ENCODE results near the gene ITPRIP.

The ITPRIP gene

GRCh38 chr10:104332243-104333031, 5.8 kb downstream of the ITPRIP start:
- Histone ChIP-seq H3K27ac (ENCODE audit: low read length) (no peak overlapping the region), H3K9me3 (ENCODE audit: control insufficient read depth, insufficient read depth, low read length) (no peaks in the 10 kb centered on the region), H3K27me3 (ENCODE audit: control insufficient read depth, insufficient read depth, low read length) (no peaks in the 10 kb centered on the region), H3K36me3 (ENCODE audit: control insufficient read depth, insufficient read depth, low read length) (no peaks in the 10 kb centered on the region), H3K4me1 (ENCODE audit: control insufficient read depth, insufficient read depth, low read length) (peaks cover 31% of the 10 kb centered on the region), H3K4me3 (ENCODE audit: low read length) (no peak overlapping the region)
- DNase-seq (ENCODE audit: low read depth, low spot score): no peak
- WGBS (ENCODE audit: insufficient coverage, insufficient read length): no CpG with 5 or more reads among the region's 11 CpGs

GRCh38 chr10:104331208-104331838, 6.9 kb downstream of the ITPRIP start:
- Histone ChIP-seq H3K27ac (ENCODE audit: low read length) (no peak overlapping the region), H3K9me3 (ENCODE audit: control insufficient read depth, insufficient read depth, low read length) (no peaks in the 10 kb centered on the region), H3K27me3 (ENCODE audit: control insufficient read depth, insufficient read depth, low read length) (no peaks in the 10 kb centered on the region), H3K36me3 (ENCODE audit: control insufficient read depth, insufficient read depth, low read length) (no peaks in the 10 kb centered on the region), H3K4me1 (ENCODE audit: control insufficient read depth, insufficient read depth, low read length) (peaks cover 34% of the 10 kb centered on the region), H3K4me3 (ENCODE audit: low read length) (no peak overlapping the region)
- no CpG with 5 or more reads among the region's 9 CpGs for WGBS (ENCODE audit: insufficient coverage, insufficient read length)
- no peak for DNase-seq (ENCODE audit: low read depth, low spot score)

DNA sequence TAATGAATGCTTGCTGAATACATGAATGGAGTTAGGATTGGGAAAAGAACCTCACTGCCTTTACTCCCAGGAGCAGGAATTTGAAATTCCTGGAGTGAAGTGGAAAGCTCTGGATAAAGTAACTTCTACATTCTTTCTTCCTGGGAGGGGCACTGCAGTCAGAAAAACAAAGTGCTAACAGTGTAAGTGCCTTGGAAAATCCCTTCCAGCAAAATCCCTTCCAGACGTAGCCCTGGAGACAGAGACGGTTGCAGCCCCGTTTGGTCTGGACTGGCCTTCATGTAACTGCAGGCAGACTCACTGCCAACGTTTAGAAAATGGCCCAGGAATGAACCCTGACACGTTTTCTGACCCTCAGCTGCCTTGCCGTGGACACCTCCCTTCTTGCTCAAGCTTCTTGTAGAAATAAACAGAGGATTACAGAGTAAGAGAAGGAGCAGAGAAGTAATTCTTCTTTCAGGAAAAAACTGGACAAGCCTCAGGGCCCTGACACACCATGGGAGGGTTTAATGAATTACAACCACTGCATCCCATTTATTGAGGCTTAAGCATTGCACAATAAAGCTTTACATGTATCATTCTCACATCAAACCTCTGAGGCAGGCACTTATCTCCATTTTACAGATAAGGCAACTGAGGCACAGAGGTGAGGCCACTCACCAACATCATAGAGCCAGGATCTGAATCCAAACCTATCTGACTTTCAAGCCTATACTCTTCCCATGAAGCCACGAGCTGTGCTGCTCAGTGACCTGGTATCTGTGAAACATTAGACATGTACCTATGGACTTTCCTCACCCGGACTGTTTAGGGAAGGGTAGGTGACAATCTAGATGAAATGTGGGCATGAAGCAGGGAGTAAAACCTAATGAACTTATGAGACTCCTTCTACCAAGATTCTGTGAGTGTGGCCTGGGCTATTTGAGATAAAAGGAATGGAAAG, 7.8 kb downstream of the ITPRIP start:
- peaks cover 31% of the 10 kb centered on the region for H3K4me1 ChIP-seq (ENCODE audit: control insufficient read depth, insufficient read depth, low read length)
- no peaks in the 10 kb centered on the region for H3K27me3 ChIP-seq (ENCODE audit: control insufficient read depth, insufficient read depth, low read length)
- H3K4me3 ChIP-seq (ENCODE audit: low read length): no peak overlapping the region
- WGBS (ENCODE audit: insufficient coverage, insufficient read length): no CpG with 5 or more reads among the region's 8 CpGs
- no peak for DNase-seq (ENCODE audit: low read depth, low spot score)
- H3K36me3 ChIP-seq (ENCODE audit: control insufficient read depth, insufficient read depth, low read length): no peaks in the 10 kb centered on the region
- no peak overlapping the region for H3K27ac ChIP-seq (ENCODE audit: low read length)
- H3K9me3 ChIP-seq (ENCODE audit: control insufficient read depth, insufficient read depth, low read length): no peaks in the 10 kb centered on the region

- no peak overlapping the region for H3K27ac ChIP-seq (ENCODE audit: low read length)
- no peak for DNase-seq (ENCODE audit: low read depth, low spot score)
- H3K27me3 ChIP-seq (ENCODE audit: control insufficient read depth, insufficient read depth, low read length): no peaks in the 10 kb centered on the region
- no peaks in the 10 kb centered on the region for H3K36me3 ChIP-seq (ENCODE audit: control insufficient read depth, insufficient read depth, low read length)
- peaks cover 31% of the 10 kb centered on the region for H3K4me1 ChIP-seq (ENCODE audit: control insufficient read depth, insufficient read depth, low read length)
- no CpG with 5 or more reads among the region's 3 CpGs for WGBS (ENCODE audit: insufficient coverage, insufficient read length)
- no peaks in the 10 kb centered on the region for H3K9me3 ChIP-seq (ENCODE audit: control insufficient read depth, insufficient read depth, low read length)
- no peak overlapping the region for H3K4me3 ChIP-seq (ENCODE audit: low read length)
Observed at GRCh38 chr10:104329735-104330134, 8.5 kb downstream of the ITPRIP start.

- no peaks in the 10 kb centered on the region for H3K36me3 ChIP-seq (ENCODE audit: control insufficient read depth, insufficient read depth, low read length)
Observed at GRCh38 chr10:104328896-104329710, 9.2 kb downstream of the ITPRIP start.

DNA sequence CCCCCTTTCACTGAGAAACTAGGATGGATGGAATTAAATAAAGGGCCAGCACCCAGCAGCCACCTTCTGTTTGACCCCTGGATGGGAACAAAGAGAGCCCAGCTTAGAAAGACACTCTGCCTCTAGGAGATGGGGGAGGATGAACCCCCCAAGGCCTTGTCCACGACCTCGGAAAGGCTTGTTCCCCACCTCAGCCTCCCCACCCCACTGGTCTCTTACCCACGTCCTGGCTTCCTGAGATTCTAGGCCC, 9.7 kb downstream of the ITPRIP start:
- Histone ChIP-seq H3K36me3 (ENCODE audit: control insufficient read depth, insufficient read depth, low read length) (no peaks in the 10 kb centered on the region), H3K27ac (ENCODE audit: low read length) (no peak overlapping the region), H3K9me3 (ENCODE audit: control insufficient read depth, insufficient read depth, low read length) (no peaks in the 10 kb centered on the region), H3K4me1 (ENCODE audit: control insufficient read depth, insufficient read depth, low read length) (peaks cover 32% of the 10 kb centered on the region), H3K27me3 (ENCODE audit: control insufficient read depth, insufficient read depth, low read length) (no peaks in the 10 kb centered on the region), H3K4me3 (ENCODE audit: low read length) (no peak overlapping the region)
- DNase-seq (ENCODE audit: low read depth, low spot score): no peak
- no CpG with 5 or more reads among the region's 3 CpGs for WGBS (ENCODE audit: insufficient coverage, insufficient read length)

More at GRCh38 chr10:104328896-104329710, 9.2 kb downstream of the ITPRIP start:
- H3K9me3 ChIP-seq (ENCODE audit: control insufficient read depth, insufficient read depth, low read length): no peaks in the 10 kb centered on the region
- DNase-seq (ENCODE audit: low read depth, low spot score): no peak
- H3K4me1 ChIP-seq (ENCODE audit: control insufficient read depth, insufficient read depth, low read length): peaks cover 31% of the 10 kb centered on the region
- WGBS (ENCODE audit: insufficient coverage, insufficient read length): no CpG with 5 or more reads among the region's 15 CpGs
- no peaks in the 10 kb centered on the region for H3K27me3 ChIP-seq (ENCODE audit: control insufficient read depth, insufficient read depth, low read length)
- no peak overlapping the region for H3K4me3 ChIP-seq (ENCODE audit: low read length)
- H3K27ac ChIP-seq (ENCODE audit: low read length): no peak overlapping the region

DNA sequence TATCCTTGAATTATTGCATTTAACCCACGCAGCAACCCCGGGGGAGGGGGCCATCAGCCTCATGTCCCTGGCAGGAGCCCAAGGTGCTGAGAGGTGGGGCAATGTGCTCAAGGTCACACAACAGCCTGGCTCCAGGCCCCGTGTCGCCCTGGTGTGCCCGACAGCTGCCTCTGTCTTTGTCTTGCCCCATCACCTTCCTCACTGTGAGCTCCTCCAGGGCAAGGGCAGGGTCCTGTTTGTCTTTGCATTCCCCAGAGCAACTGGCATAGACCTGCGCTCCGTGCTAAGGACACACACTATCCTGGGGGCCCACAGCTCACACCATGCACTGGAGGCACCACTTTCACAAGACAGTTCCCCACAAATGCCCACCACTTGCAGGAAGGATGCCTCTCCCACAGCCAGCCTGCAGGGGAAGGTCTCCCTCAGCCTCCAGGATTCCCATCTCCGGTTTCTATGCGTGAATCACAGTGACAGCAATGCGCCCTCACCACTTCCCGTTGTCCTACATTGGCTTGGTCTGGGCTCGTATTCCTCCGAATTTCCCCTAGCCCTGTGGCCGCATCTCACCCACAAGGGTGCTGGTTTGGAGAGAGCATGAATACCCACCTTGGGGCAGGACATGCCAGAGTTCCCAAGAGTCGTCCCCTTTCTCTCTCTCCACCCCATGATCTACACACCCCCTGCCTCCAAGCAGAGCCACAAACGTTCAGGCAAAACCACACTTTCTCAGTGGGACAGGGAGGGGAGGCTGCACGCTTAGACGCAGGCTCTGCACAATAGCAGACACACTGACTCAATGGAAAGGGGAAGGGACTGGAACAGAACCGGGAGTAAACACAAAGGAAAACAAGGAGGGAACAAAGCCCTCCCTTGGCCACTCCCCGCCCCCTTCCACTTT, 10.3 kb downstream of the ITPRIP start:
- Histone ChIP-seq H3K4me3 (ENCODE audit: low read length) (no peak overlapping the region), H3K36me3 (ENCODE audit: control insufficient read depth, insufficient read depth, low read length) (no peaks in the 10 kb centered on the region), H3K9me3 (ENCODE audit: control insufficient read depth, insufficient read depth, low read length) (no peaks in the 10 kb centered on the region), H3K27ac (ENCODE audit: low read length) (no peak overlapping the region), H3K4me1 (ENCODE audit: control insufficient read depth, insufficient read depth, low read length) (peaks cover 34% of the 10 kb centered on the region), H3K27me3 (ENCODE audit: control insufficient read depth, insufficient read depth, low read length) (no peaks in the 10 kb centered on the region)
- WGBS (ENCODE audit: insufficient coverage, insufficient read length): no CpG with 5 or more reads among the region's 20 CpGs
- DNase-seq (ENCODE audit: low read depth, low spot score): no peak

DNA sequence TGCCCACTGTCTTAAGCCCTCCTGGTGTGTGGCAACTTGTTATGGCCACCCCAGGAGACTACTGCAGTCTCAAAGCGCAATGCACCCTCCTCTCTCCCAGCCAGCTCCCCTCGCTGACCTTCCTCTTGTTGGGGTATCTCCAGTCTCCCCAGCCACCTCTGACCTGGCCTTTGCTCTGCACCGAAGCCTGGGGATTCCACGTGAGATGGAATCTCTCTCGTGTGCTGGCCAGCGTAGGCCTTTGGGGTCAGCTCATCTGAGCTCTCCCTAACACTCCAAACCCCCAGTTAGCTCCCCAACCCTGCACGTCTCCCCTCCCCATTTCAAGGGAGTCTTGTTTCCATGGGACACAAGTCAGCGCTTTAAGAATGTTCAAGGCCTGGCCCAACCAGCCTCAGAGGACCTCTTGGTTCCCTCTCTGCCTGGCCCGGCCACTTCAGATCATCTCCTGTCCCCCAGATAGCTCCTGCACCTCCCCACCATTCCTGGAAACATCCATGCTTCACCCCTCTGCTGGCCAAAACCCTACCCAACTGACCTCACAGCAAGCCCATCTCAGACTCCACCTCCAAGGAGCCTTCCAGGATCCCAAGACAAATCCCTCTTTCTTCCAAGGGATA, 11.2 kb downstream of the ITPRIP start:
- no peak overlapping the region for H3K27ac ChIP-seq (ENCODE audit: low read length)
- no peaks in the 10 kb centered on the region for H3K36me3 ChIP-seq (ENCODE audit: control insufficient read depth, insufficient read depth, low read length)
- no peak overlapping the region for H3K4me3 ChIP-seq (ENCODE audit: low read length)
- H3K4me1 ChIP-seq (ENCODE audit: control insufficient read depth, insufficient read depth, low read length): peaks cover 37% of the 10 kb centered on the region
- H3K9me3 ChIP-seq (ENCODE audit: control insufficient read depth, insufficient read depth, low read length): no peaks in the 10 kb centered on the region
- H3K27me3 ChIP-seq (ENCODE audit: control insufficient read depth, insufficient read depth, low read length): no peaks in the 10 kb centered on the region
- DNase-seq (ENCODE audit: low read depth, low spot score): no peak
- WGBS (ENCODE audit: insufficient coverage, insufficient read length): no CpG with 5 or more reads among the region's 9 CpGs
